ENCODE data around the gene MAP3K20. TPM values are rescaled to one million over a fixed set of nuclear protein-coding genes. Genes with fewer than 3 reads are reported as not detected.

The MAP3K20 gene
- total RNA-seq, 1 donor: 136 TPM

DNA sequence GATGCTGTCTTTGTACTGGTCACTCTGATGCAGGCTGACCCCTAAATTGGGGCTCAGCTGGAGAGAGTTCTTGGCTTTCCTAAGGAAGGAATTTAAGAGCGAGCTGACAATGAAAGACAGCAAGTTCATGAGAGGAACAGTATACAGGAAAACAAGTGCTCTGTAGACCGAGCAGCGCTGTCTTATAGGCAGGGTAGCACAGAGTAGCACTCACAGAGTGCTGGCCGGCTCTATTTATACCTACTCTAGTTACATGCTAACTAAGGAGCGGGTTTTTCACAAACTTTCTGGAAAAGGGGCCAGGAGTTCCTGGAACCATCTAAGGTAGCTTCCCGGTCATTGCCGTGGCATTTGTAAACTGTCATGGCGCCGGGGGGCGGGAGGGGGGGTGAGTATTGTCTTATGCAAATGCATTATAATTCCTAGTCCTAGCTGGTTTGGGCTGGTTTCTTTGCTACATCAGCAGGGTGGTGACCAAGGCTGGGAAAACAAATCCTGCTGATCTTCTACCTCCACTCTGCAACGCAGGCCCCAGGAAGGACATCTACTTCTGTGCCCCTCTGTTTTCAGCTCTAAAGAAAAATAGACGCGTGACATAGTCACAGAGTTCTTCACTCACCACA lies 31.6 kb upstream of the MAP3K20 start:
- H3K4me3 ChIP-seq (ENCODE audit: low read depth, low read length): no peak overlapping the region
- DNase-seq (ENCODE audit: low read depth): no peak
- TF ChIP-seq, protein P1, sequence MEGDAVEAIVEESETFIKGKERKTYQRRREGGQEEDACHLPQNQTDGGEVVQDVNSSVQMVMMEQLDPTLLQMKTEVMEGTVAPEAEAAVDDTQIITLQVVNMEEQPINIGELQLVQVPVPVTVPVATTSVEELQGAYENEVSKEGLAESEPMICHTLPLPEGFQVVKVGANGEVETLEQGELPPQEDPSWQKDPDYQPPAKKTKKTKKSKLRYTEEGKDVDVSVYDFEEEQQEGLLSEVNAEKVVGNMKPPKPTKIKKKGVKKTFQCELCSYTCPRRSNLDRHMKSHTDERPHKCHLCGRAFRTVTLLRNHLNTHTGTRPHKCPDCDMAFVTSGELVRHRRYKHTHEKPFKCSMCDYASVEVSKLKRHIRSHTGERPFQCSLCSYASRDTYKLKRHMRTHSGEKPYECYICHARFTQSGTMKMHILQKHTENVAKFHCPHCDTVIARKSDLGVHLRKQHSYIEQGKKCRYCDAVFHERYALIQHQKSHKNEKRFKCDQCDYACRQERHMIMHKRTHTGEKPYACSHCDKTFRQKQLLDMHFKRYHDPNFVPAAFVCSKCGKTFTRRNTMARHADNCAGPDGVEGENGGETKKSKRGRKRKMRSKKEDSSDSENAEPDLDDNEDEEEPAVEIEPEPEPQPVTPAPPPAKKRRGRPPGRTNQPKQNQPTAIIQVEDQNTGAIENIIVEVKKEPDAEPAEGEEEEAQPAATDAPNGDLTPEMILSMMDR (IDR thresholded peaks at IDR 0.05; ENCODE audit: insufficient read depth, low read depth, low read length): no peak

DNA sequence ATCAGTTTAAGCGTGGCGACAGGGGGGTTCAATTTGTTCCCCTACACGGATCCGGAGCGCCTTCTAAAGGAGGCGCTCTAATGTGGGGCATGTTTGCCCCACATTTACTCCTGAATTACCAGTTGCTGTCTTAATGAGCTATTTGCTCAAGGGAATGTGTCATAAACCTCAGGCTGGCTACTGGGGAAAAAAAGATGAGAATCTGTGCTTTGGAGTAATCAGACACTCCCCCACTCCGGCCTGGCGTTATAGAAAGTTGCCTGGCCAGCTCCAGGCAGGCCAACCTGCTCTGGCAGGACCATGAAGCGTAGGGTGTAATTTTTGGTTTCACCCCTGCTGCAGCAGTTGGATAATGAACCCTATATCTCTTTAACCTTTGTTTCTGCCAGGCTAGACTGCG lies 31.0 kb upstream of the MAP3K20 start:
- peak; percentile 42 for DNase-seq (ENCODE audit: low read depth)
- no peak overlapping the region for H3K4me3 ChIP-seq (ENCODE audit: low read depth, low read length)
- TF ChIP-seq, protein P1 (IDR thresholded peaks at IDR 0.05; ENCODE audit: insufficient read depth, low read depth, low read length): no peak

DNA sequence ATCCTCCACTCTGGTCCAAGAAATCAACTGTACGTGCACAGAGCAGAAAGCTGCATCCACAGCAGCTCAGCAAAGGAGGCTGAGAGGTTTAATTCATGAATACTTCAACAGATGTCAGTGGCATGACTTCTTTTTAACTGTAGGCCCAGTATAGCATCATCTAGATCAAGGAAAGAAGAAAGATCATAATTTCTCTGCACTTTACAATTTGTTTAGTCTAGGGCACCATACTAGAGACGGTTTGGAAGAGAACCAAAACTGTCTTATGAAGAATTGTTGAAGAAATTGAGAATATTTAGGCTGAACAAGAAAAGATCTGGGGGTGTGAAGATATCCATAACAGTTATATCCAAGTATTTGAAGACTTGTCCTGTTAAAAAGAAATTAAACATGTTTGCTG lies 30.5 kb upstream of the MAP3K20 start:
- no peak overlapping the region for H3K4me3 ChIP-seq (ENCODE audit: low read depth, low read length)
- DNase-seq (ENCODE audit: low read depth): peak; percentile 78
- TF ChIP-seq, protein P1 (IDR thresholded peaks at IDR 0.05; ENCODE audit: insufficient read depth, low read depth, low read length): no peak

DNA sequence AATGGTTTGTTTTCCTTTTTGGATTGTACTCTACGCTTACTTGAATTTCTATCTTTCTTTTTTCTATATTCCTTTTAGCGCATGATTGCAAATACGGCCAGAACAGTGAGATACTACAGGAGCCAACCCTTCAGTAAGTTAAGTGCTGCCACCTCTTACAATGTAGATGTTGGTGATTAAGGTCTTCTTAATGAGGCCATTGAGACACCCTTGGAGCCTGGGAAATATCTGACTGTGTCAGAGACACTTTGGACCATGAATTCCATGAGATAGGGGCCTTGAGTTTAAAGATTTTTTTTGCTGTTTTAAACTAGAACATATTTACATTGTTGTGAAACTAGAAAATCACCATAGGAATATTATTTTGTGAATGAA lies 27.1 kb upstream of the MAP3K20 start:
- TF ChIP-seq, protein P1 (IDR thresholded peaks at IDR 0.05; ENCODE audit: insufficient read depth, low read depth, low read length): no peak
- no peak overlapping the region for H3K4me3 ChIP-seq (ENCODE audit: low read depth, low read length)
- no peak for DNase-seq (ENCODE audit: low read depth)

DNA sequence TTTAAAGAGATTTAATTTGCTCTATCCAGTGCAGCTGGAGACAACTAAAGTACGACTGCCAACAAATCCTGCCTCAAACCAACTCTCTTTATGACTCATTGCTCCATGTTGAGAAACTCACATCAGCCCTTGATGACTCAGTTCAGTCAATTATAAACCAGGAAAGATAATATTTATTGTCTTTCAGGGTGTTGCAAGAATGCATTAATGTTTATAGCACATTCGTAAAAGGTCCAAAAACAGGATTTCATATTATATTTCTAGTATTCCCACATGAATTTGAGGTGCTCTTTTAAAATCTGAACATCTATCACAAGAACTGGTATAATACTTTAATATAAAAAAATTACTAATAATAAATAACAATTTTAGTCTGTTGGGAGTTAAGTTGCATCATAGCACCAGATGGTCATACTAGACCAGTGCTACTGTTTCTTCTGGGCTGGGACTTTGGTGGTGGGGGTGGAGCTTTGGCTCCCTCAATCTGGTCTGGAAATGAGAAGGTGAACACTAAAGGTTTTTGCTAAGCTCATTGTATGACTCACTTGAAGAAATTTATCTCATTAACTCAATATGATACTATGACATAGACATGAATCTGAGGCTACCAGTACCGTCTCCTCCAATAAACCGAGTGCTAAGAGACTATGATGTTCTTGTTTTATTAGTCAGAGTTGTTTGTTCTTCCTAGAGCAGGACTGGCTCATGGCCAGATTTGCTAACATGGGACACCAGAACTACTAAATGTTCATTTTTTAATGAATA lies 26.6 kb upstream of the MAP3K20 start:
- no peak overlapping the region for H3K4me3 ChIP-seq (ENCODE audit: low read depth, low read length)
- DNase-seq (ENCODE audit: low read depth): peak; percentile 98

DNA sequence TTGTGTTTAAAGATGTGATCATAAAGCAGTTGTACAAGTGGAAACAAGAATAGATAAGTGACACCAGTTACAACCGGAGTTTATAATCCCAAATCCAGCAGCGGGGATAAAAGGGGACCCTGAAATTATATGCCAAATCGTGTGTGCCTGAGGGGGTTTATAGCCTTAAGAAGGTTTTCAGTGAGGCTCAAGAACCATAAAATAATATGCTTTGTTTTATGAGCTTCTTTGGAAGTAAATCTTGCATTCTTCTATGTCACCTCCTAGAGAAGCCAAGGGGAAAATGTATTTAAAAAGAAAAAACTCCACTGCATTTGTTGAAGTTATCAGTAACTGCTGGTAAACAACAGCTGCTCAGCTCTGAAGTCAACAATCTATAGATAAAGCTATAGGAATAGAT lies 25.8 kb upstream of the MAP3K20 start:
- no peak overlapping the region for H3K4me3 ChIP-seq (ENCODE audit: low read depth, low read length)
- DNase-seq (ENCODE audit: low read depth): peak; percentile 68
- TF ChIP-seq, protein P1 (IDR thresholded peaks at IDR 0.05; ENCODE audit: insufficient read depth, low read depth, low read length): no peak

More for the DNA sequence above, 26.6 kb upstream of the MAP3K20 start:
- TF ChIP-seq, protein P1 (IDR thresholded peaks at IDR 0.05; ENCODE audit: insufficient read depth, low read depth, low read length): no peak
